NOMO-1 (cell line): ENCODE data around the gene CBFA2T2.

Source experiments
- DNase-seq, 2 experiments: peaks; one replicate each; lab custom pipeline; 2025; ENCODE audit not compliant: unreplicated experiment in 2 of 2; lab: John Stamatoyannopoulos, UW

The CBFA2T2 gene

GRCh38 chr20:33648396-33649004 lies 158.6 kb downstream of the CBFA2T2 start:
- DNase-seq = no peak

GRCh38 chr20:33649201-33649681 lies 159.3 kb downstream of the CBFA2T2 start:
- DNase-seq = no peak

GRCh38 chr20:33650111-33650752 lies 160.3 kb downstream of the CBFA2T2 start:
- no peak for DNase-seq

- no peak for DNase-seq
These were observed 161.1 kb downstream of the CBFA2T2 start for GRCh38 chr20:33650753-33651561.

GRCh38 chr20:33651562-33652048 lies 161.7 kb downstream of the CBFA2T2 start:
- DNase-seq = no peak

- peak in 1 of 2 experiments; percentile 22 for DNase-seq
These were observed 163.5 kb downstream of the CBFA2T2 start for GRCh38 chr20:33653218-33653899.

- no peak for DNase-seq
These were observed 164.2 kb downstream of the CBFA2T2 start for GRCh38 chr20:33653900-33654596.

GRCh38 chr20:33654680-33655161 lies 164.8 kb downstream of the CBFA2T2 start:
- DNase-seq = no peak

- no peak for DNase-seq
These were observed 165.3 kb downstream of the CBFA2T2 start for GRCh38 chr20:33655164-33655563.

GRCh38 chr20:33656010-33656782 lies 166.3 kb downstream of the CBFA2T2 start:
- DNase-seq = no peak

- no peak for DNase-seq
These were observed 167.1 kb downstream of the CBFA2T2 start for GRCh38 chr20:33656783-33657703.

GRCh38 chr20:33657704-33658095 lies 167.8 kb downstream of the CBFA2T2 start:
- no peak for DNase-seq

GRCh38 chr20:33658510-33658909 lies 168.6 kb downstream of the CBFA2T2 start:
- DNase-seq = no peak

- DNase-seq = no peak
These were observed 169.0 kb downstream of the CBFA2T2 start for GRCh38 chr20:33658929-33659328.

- DNase-seq = no peak
These were observed 169.6 kb downstream of the CBFA2T2 start for GRCh38 chr20:33659341-33660034.

- no peak for DNase-seq
These were observed 170.3 kb downstream of the CBFA2T2 start for GRCh38 chr20:33660035-33660684.

GRCh38 chr20:33660685-33661058 lies 170.8 kb downstream of the CBFA2T2 start:
- DNase-seq = no peak
